WERI-Rb-1 (cell line): ENCODE data around the gene SLC22A6.
A peak's percentile ranks its signal among the peaks of the same experiment; 100 is the strongest.

ENCODE experiments used
- DNase-seq: peaks from one replicate; pipeline ENCODE4 v3.0.0-alpha.2; 2020
- H3K27ac ChIP-seq: fragments of 250-450 bp; sonication (Bioruptor Pico); 2 replicates; pipeline ENCODE4 v1.5.1; 2020; ENCODE audit warnings: mild to moderate bottlenecking, moderate library complexity
- H3K27me3 ChIP-seq: fragments of 250-450 bp; sonication (Bioruptor Pico); 2 replicates; pipeline ENCODE4 v1.5.1; 2021; ENCODE audit warnings: mild to moderate bottlenecking, low read depth, moderate library complexity; ENCODE audit not compliant: insufficient read depth, severe bottlenecking
- H3K36me3 ChIP-seq: fragments of 250-450 bp; sonication (Bioruptor Pico); 2 replicates; pipeline ENCODE4 v1.5.1; 2020; ENCODE audit warnings: mild to moderate bottlenecking, moderate library complexity
- H3K4me3 ChIP-seq: 2 replicates; pipeline ENCODE4 v1.5.1; 2011; ENCODE audit warnings: low read depth, mild to moderate bottlenecking, control low read depth, low read length
- H3K9me3 ChIP-seq: fragments of 250-450 bp; sonication (Bioruptor Pico); 2 replicates; pipeline ENCODE4 v1.5.1; 2021; ENCODE audit warnings: mild to moderate bottlenecking, moderate library complexity; ENCODE audit not compliant: severe bottlenecking
- CTCF ChIP-seq: IDR thresholded peaks from 2 replicates; pipeline ENCODE4 v1.5.1; 2011; ENCODE audit warnings: low read depth, mild to moderate bottlenecking, control low read depth, inconsistent platforms, low read length

The SLC22A6 gene

GRCh38 chr11:63012839-63013238, 28.1 kb upstream of the SLC22A6 start:
- H3K27ac ChIP-seq = no peak overlapping the region
- H3K27me3 ChIP-seq = no peaks in the 10 kb centered on the region
- no peak overlapping the region for H3K4me3 ChIP-seq
- no peak for DNase-seq
- TF ChIP-seq CTCF = no peak
- H3K9me3 ChIP-seq = no peaks in the 10 kb centered on the region
- H3K36me3 ChIP-seq = no peaks in the 10 kb centered on the region

- TF ChIP-seq CTCF = no peak
- Histone ChIP-seq H3K36me3 (no peaks in the 10 kb centered on the region), H3K4me3 (no peak overlapping the region), H3K9me3 (no peaks in the 10 kb centered on the region), H3K27ac (no peak overlapping the region), H3K27me3 (no peaks in the 10 kb centered on the region)
- no peak for DNase-seq
These were observed 27.7 kb upstream of the SLC22A6 start for GRCh38 chr11:63012430-63012829.

GRCh38 chr11:63010934-63011439, 26.2 kb upstream of the SLC22A6 start:
- H3K27me3 ChIP-seq = no peaks in the 10 kb centered on the region
- no peak for DNase-seq
- no peak overlapping the region for H3K27ac ChIP-seq
- no peaks in the 10 kb centered on the region for H3K36me3 ChIP-seq
- TF ChIP-seq CTCF = no peak
- H3K4me3 ChIP-seq = no peak overlapping the region
- H3K9me3 ChIP-seq = no peaks in the 10 kb centered on the region

- Histone ChIP-seq H3K27ac (no peak overlapping the region), H3K36me3 (no peaks in the 10 kb centered on the region), H3K27me3 (no peaks in the 10 kb centered on the region), H3K4me3 (no peak overlapping the region), H3K9me3 (no peaks in the 10 kb centered on the region)
- peak; percentile 32 for DNase-seq
- TF ChIP-seq CTCF = no peak
These were observed 23.2 kb upstream of the SLC22A6 start for GRCh38 chr11:63007920-63008319.

- H3K4me3 ChIP-seq = no peak overlapping the region
- H3K9me3 ChIP-seq = no peaks in the 10 kb centered on the region
- H3K27ac ChIP-seq = no peak overlapping the region
- DNase-seq = no peak
- TF ChIP-seq CTCF = no peak
- no peaks in the 10 kb centered on the region for H3K36me3 ChIP-seq
- H3K27me3 ChIP-seq = no peaks in the 10 kb centered on the region
These were observed 16.7 kb upstream of the SLC22A6 start for GRCh38 chr11:63001456-63001855.

GRCh38 chr11:62999649-63000048, 14.9 kb upstream of the SLC22A6 start:
- H3K9me3 ChIP-seq = no peaks in the 10 kb centered on the region
- DNase-seq = no peak
- no peaks in the 10 kb centered on the region for H3K36me3 ChIP-seq
- H3K27ac ChIP-seq = no peak overlapping the region
- TF ChIP-seq CTCF = no peak
- no peaks in the 10 kb centered on the region for H3K27me3 ChIP-seq
- H3K4me3 ChIP-seq = no peak overlapping the region
